ENCODE results near the gene SLC12A6. TPM values are rescaled to one million over a fixed set of nuclear protein-coding genes. Genes with fewer than 3 reads are reported as not detected.

SLC12A6 gene
- total and polyA plus RNA-seq, 5 donors: 8.1 to 21.2 (median 15.7) TPM

GRCh38 chr15:34292621-34293020, 45.0 kb downstream of the SLC12A6 start:
- WGBS: 98% methylated on average over 9 of the region's 9 CpGs
- ATAC-seq (no peak), DNase-seq (no peak)
- no peaks in the 10 kb centered on the region for H3K27me3 ChIP-seq (ENCODE audit: control insufficient read depth, insufficient read depth)
- no peak overlapping the region for H3K27ac ChIP-seq (ENCODE audit: low read length)
- no peak overlapping the region for H3K4me3 ChIP-seq (ENCODE audit: low read length)
- intact Hi-C loops (cut with DNase I): no loop called here
- peaks cover 2% of the 10 kb centered on the region for H3K4me1 ChIP-seq (ENCODE audit: control insufficient read depth, insufficient read depth, low read length)
- H3K9me3 ChIP-seq (ENCODE audit: control insufficient read depth, low read length): no peaks in the 10 kb centered on the region

- Histone ChIP-seq H3K4me3 (ENCODE audit: low read length) (no peak overlapping the region), H3K4me1 (ENCODE audit: control insufficient read depth, insufficient read depth, low read length) (no peaks in the 10 kb centered on the region), H3K27me3 (ENCODE audit: control insufficient read depth, insufficient read depth) (no peaks in the 10 kb centered on the region), H3K27ac (ENCODE audit: low read length) (no peak overlapping the region), H3K9me3 (ENCODE audit: control insufficient read depth, low read length) (no peaks in the 10 kb centered on the region)
- DNase-seq: no peak
- ATAC-seq: no peak
- intact Hi-C loops (cut with DNase I): no loop called here
- WGBS: 78% methylated on average over 2 of the region's 2 CpGs
Measured at GRCh38 chr15:34284937-34285336, 52.6 kb downstream of the SLC12A6 start.

GRCh38 chr15:34282384-34282783, 55.2 kb downstream of the SLC12A6 start:
- Histone ChIP-seq H3K9me3 (ENCODE audit: control insufficient read depth, low read length) (no peaks in the 10 kb centered on the region), H3K4me1 (ENCODE audit: control insufficient read depth, insufficient read depth, low read length) (no peaks in the 10 kb centered on the region), H3K4me3 (ENCODE audit: low read length) (no peak overlapping the region), H3K27ac (ENCODE audit: low read length) (no peak overlapping the region), H3K27me3 (ENCODE audit: control insufficient read depth, insufficient read depth) (no peaks in the 10 kb centered on the region)
- ATAC-seq (no peak), DNase-seq (no peak)
- WGBS: 88% methylated on average over 1 of the region's 1 CpG
- intact Hi-C loops (cut with DNase I): no loop called here

- no peak overlapping the region for H3K4me3 ChIP-seq (ENCODE audit: low read length)
- ATAC-seq: no peak
- no peaks in the 10 kb centered on the region for H3K9me3 ChIP-seq (ENCODE audit: control insufficient read depth, low read length)
- H3K27ac ChIP-seq (ENCODE audit: low read length): no peak overlapping the region
- intact Hi-C loops (cut with DNase I): no loop called here
- WGBS: 93% methylated on average over 4 of the region's 4 CpGs
- no peak for DNase-seq
- no peaks in the 10 kb centered on the region for H3K4me1 ChIP-seq (ENCODE audit: control insufficient read depth, insufficient read depth, low read length)
- no peaks in the 10 kb centered on the region for H3K27me3 ChIP-seq (ENCODE audit: control insufficient read depth, insufficient read depth)
Measured at GRCh38 chr15:34280193-34280592, 57.4 kb downstream of the SLC12A6 start.

- WGBS: 69% methylated on average over 2 of the region's 2 CpGs
- Histone ChIP-seq H3K27me3 (ENCODE audit: control insufficient read depth, insufficient read depth) (no peaks in the 10 kb centered on the region), H3K27ac (ENCODE audit: low read length) (no peak overlapping the region), H3K4me1 (ENCODE audit: control insufficient read depth, insufficient read depth, low read length) (no peaks in the 10 kb centered on the region), H3K4me3 (ENCODE audit: low read length) (no peak overlapping the region), H3K9me3 (ENCODE audit: control insufficient read depth, low read length) (no peaks in the 10 kb centered on the region)
- ATAC-seq (peak; percentile 47 to 97), DNase-seq (no peak)
- intact Hi-C loops (cut with DNase I): no loop called here
Measured at GRCh38 chr15:34279368-34279767, 58.2 kb downstream of the SLC12A6 start.

GRCh38 chr15:34275721-34276120, 61.9 kb downstream of the SLC12A6 start:
- no peak overlapping the region for H3K4me3 ChIP-seq (ENCODE audit: low read length)
- no peaks in the 10 kb centered on the region for H3K27me3 ChIP-seq (ENCODE audit: control insufficient read depth, insufficient read depth)
- no peaks in the 10 kb centered on the region for H3K4me1 ChIP-seq (ENCODE audit: control insufficient read depth, insufficient read depth, low read length)
- H3K27ac ChIP-seq (ENCODE audit: low read length): no peak overlapping the region
- intact Hi-C loops (cut with DNase I): no loop called here
- no peak for DNase-seq
- ATAC-seq: no peak
- H3K9me3 ChIP-seq (ENCODE audit: control insufficient read depth, low read length): no peaks in the 10 kb centered on the region
- 95% methylated on average over 1 of the region's 1 CpG for WGBS

GRCh38 chr15:34275154-34275553, 62.4 kb downstream of the SLC12A6 start:
- intact Hi-C loops (cut with DNase I): no loop called here
- Histone ChIP-seq H3K4me1 (ENCODE audit: control insufficient read depth, insufficient read depth, low read length) (no peaks in the 10 kb centered on the region), H3K9me3 (ENCODE audit: control insufficient read depth, low read length) (no peaks in the 10 kb centered on the region), H3K27ac (ENCODE audit: low read length) (no peak overlapping the region), H3K27me3 (ENCODE audit: control insufficient read depth, insufficient read depth) (no peaks in the 10 kb centered on the region), H3K4me3 (ENCODE audit: low read length) (no peak overlapping the region)
- no peak for DNase-seq
- no peak for ATAC-seq

- H3K9me3 ChIP-seq (ENCODE audit: control insufficient read depth, low read length): no peaks in the 10 kb centered on the region
- ATAC-seq (no peak), DNase-seq (no peak)
- intact Hi-C loops (cut with DNase I): no loop called here
- H3K27ac ChIP-seq (ENCODE audit: low read length): no peak overlapping the region
- no peak overlapping the region for H3K4me3 ChIP-seq (ENCODE audit: low read length)
- no peaks in the 10 kb centered on the region for H3K27me3 ChIP-seq (ENCODE audit: control insufficient read depth, insufficient read depth)
- H3K4me1 ChIP-seq (ENCODE audit: control insufficient read depth, insufficient read depth, low read length): no peaks in the 10 kb centered on the region
- WGBS: 82% methylated on average over 3 of the region's 3 CpGs
Measured at GRCh38 chr15:34271493-34271892, 66.1 kb downstream of the SLC12A6 start.

- Histone ChIP-seq H3K27ac (ENCODE audit: low read length) (no peak overlapping the region), H3K4me1 (ENCODE audit: control insufficient read depth, insufficient read depth, low read length) (no peaks in the 10 kb centered on the region), H3K4me3 (ENCODE audit: low read length) (no peak overlapping the region), H3K9me3 (ENCODE audit: control insufficient read depth, low read length) (no peaks in the 10 kb centered on the region), H3K27me3 (ENCODE audit: control insufficient read depth, insufficient read depth) (no peaks in the 10 kb centered on the region)
- intact Hi-C loops (cut with DNase I): no loop called here
- ATAC-seq (no peak), DNase-seq (no peak)
Measured at GRCh38 chr15:34266751-34267150, 70.8 kb downstream of the SLC12A6 start.

- no peaks in the 10 kb centered on the region for H3K9me3 ChIP-seq (ENCODE audit: control insufficient read depth, low read length)
- 82% methylated on average over 2 of the region's 2 CpGs for WGBS
- no peak overlapping the region for H3K4me3 ChIP-seq (ENCODE audit: low read length)
- no peaks in the 10 kb centered on the region for H3K27me3 ChIP-seq (ENCODE audit: control insufficient read depth, insufficient read depth)
- ATAC-seq (no peak), DNase-seq (no peak)
- intact Hi-C loops (cut with DNase I): no loop called here
- no peak overlapping the region for H3K27ac ChIP-seq (ENCODE audit: low read length)
- H3K4me1 ChIP-seq (ENCODE audit: control insufficient read depth, insufficient read depth, low read length): no peaks in the 10 kb centered on the region
Measured at GRCh38 chr15:34264076-34264475, 73.5 kb downstream of the SLC12A6 start.

- ATAC-seq: no peak
- DNase-seq: no peak
- Histone ChIP-seq H3K4me1 (ENCODE audit: control insufficient read depth, insufficient read depth, low read length) (no peaks in the 10 kb centered on the region), H3K27ac (ENCODE audit: low read length) (no peak overlapping the region), H3K4me3 (ENCODE audit: low read length) (no peak overlapping the region), H3K27me3 (ENCODE audit: control insufficient read depth, insufficient read depth) (no peaks in the 10 kb centered on the region), H3K9me3 (ENCODE audit: control insufficient read depth, low read length) (no peaks in the 10 kb centered on the region)
- WGBS: 98% methylated on average over 13 of the region's 13 CpGs
- intact Hi-C loops (cut with DNase I): no loop called here
Measured at GRCh38 chr15:34262362-34262761, 75.2 kb downstream of the SLC12A6 start.

- DNase-seq (peak in 1 of 3 donors; percentile 26), ATAC-seq (peak in 1 of 2 donors; percentile 72)
- intact Hi-C loops (cut with DNase I): no loop called here
- no peaks in the 10 kb centered on the region for H3K9me3 ChIP-seq (ENCODE audit: control insufficient read depth, low read length)
- WGBS: 55% methylated on average over 3 of the region's 3 CpGs
- H3K27ac ChIP-seq (ENCODE audit: low read length): no peak overlapping the region
- H3K4me1 ChIP-seq (ENCODE audit: control insufficient read depth, insufficient read depth, low read length): no peaks in the 10 kb centered on the region
- no peak overlapping the region for H3K4me3 ChIP-seq (ENCODE audit: low read length)
- no peaks in the 10 kb centered on the region for H3K27me3 ChIP-seq (ENCODE audit: control insufficient read depth, insufficient read depth)
Measured at GRCh38 chr15:34259566-34259965, 78.0 kb downstream of the SLC12A6 start.

Measured in right cardiac atrium (tissue), 5 donors.